GM18909 (cell line): ENCODE data around the gene CEP89.
"Not testable (repeated sequence)": the region's sequence is repeated elsewhere in the genome, so short reads cannot be mapped to it uniquely, and the experiment has no call there.

Source experiments
- ATAC-seq: cut with Tn5 transposase; IDR thresholded peaks from one replicate; pipeline ENCODE4 v1.9.1; 2021; ENCODE audit warnings: mild to moderate bottlenecking; ENCODE audit not compliant: unreplicated experiment, poor library complexity

The CEP89 gene

DNA sequence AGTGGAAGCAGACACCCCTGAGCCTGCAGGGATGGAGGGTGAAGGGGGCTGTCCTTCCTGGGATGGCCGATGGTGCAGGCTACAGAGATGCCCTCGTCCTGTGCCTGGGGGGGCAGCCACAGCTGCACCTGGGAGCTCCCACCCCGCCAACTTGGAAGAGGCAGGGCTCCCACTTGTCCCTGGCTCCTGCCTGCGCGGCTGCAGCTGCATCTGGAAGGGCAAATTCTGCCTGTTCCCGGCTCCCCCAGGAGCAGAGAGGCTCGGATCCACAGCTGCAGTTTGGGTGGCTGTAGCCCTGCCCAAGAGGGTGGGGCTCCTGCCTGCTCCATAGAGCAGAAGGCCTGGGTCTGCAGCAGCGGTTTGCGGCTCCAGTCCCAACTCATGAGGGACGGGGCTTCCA lies 2.2 kb downstream of the CEP89 start:
- no peak for ATAC-seq

- no peak for ATAC-seq
These were observed 5.0 kb downstream of the CEP89 start for GRCh38 chr19:32966750-32967149.

GRCh38 chr19:32945260-32945659 lies 26.5 kb downstream of the CEP89 start:
- ATAC-seq: no peak

GRCh38 chr19:32941273-32941672 lies 30.5 kb downstream of the CEP89 start:
- not testable (repeated sequence) for ATAC-seq

DNA sequence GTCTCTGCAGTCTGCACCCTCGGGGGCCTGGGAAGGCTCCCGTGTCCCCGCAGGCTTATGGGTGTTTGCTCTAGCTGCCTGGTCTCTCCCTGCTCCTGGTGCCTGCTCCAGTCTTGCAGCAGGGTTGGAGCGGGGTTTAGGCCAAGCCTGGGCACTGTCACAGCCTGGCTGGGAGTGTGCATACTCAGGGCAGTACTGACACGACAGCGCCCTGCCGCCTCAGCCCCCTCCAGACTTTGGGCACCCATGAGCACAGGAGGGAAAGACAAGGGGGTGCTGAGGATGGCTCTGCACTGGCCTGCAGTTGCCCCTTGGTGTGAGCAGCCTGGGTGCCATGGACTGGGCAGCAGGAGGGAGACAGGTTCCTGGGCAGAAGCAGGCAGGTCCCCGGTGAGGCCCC lies 35.7 kb downstream of the CEP89 start:
- no peak for ATAC-seq

- no peak for ATAC-seq
These were observed 36.1 kb downstream of the CEP89 start for GRCh38 chr19:32935629-32936028.

DNA sequence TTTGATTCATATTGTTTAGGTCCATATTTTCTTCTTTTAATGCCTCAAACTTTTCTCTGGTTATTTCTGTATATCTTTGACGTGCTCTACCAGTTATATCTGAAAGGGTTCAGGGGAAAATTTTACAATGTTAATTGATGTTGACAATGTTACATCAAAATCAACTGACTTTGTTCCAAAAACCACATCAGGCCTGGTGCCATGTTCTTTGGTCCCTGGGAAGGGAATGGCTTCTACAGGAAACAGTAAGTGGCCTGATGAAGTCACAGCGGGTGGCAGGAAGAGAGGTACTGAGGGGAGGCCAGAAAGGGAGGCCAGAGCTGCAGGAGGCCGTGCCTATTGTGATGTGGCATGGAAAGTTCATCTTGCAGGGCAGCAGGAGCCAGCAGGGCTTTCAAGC lies 38.2 kb downstream of the CEP89 start:
- ATAC-seq: no peak

GRCh38 chr19:32930567-32930966 lies 41.2 kb downstream of the CEP89 start:
- ATAC-seq: no peak

DNA sequence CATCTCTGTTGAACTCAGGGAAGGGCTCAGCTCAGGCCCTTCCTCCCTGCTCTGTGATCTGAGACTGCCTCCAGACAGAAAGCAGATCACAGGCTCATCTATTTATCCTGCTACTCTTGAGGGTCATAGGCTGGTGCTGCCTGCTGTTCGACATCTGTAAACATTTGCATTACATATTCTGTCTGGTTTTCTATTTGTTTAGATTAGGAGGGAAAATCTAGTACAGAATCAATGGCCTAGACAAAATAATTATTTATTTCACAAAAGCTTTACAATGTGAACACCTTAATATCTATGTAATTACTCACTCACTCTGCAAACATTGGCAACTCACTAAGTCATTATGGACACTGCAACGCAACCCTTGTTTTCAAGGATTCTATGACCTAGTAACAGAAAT lies 43.0 kb downstream of the CEP89 start:
- no peak for ATAC-seq

- no peak for ATAC-seq
These were observed 47.6 kb downstream of the CEP89 start for GRCh38 chr19:32924200-32924599.

- no peak for ATAC-seq
These were observed 50.1 kb downstream of the CEP89 start for GRCh38 chr19:32921624-32922023.

DNA sequence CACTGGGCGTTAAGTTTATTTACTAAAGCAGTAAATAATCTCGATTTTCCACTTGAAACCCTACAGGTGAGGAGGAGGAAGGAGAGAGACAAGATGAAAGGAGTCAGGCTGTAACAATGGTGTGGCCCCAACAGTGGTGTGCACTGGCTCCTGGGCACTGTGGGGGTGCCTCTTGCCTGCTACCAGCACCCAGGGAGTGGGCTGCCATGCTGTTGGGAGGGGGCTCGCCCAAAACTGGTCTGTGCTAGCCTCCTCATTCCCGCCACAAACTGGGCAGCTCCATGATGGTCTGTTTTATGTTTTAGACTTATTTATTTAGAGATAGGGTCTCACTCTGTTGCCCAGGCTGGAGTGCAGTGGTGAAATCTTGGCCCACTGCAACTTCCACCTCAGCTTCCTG lies 52.4 kb downstream of the CEP89 start:
- no peak for ATAC-seq

DNA sequence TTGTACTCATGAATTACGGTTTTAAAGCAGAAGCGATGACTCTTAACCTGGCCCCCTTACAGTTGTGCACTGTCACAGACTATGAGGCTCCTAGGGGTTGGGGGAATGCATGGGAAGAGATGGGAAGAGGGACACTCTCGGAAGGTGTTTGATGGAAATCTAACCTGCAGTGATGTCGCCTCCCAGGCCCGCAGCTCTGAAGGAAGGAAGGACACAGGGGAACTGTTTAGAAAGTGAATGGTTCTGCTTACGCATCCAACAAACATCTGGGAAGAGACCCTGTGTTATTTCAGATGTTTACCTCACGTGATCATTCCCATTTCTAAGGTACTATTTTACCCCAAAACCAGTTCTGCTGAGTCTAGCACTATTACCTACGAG lies 54.2 kb downstream of the CEP89 start:
- ATAC-seq: no peak

- ATAC-seq: no peak
These were observed 54.7 kb downstream of the CEP89 start for GRCh38 chr19:32916969-32917615.

DNA sequence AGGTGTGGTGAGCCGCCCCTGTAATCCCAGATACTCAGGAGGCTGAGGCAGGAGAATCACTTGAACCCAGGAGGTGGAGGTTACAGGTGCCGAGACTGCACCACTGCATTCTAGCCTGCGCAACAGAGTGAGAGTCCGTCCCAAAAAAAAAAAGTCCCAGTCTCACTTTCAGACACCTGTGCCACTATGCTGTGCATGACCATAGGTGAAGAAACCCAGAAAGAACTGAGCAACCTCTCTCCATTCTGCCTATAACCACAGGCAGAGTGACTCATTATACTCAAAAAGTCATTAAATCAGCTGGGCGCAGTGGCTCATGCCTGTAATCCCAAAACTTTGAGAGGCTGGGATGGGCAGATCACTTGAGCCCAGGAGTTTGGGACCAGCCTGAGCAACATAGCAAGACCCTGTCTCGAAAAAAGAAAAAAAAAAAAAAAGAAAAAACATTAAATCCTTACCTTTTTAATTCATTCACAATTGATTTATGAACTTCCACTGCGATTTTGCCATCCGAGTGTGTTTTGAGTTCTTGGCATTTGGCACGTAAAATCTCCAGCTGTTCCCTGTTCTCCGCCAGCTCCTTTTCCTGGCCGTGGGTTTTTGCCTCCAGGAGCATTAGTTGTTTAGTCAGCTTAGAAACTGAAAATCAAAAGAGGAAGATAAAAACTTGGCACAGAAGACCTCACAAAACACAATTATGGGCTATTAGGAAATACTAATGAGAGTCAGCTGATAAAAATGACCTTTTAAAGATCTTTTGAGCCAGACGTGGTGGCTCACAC lies 56.7 kb downstream of the CEP89 start:
- ATAC-seq: no peak

- no peak for ATAC-seq
These were observed 60.3 kb downstream of the CEP89 start for GRCh38 chr19:32911467-32911866.

GRCh38 chr19:32910874-32911273 lies 60.9 kb downstream of the CEP89 start:
- no peak for ATAC-seq

DNA sequence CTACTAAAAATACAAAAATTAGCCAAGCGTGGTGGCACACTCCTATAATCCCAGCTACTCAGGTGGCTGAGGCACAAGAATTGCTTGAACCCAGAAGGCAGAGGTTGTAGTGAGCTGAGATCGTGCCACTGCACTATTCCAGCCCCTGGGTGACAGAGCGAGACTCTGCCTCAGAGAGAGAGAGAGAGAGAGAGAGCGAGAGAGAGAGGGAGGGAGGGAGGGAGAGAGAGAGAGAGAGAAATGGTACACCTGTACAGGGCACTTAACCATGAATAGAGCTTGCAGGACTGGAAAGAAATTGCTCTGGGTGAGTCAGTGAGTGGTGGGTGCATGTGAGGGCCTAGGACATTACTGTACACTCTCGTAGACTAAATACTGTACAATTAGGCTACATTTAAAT lies 61.7 kb downstream of the CEP89 start:
- ATAC-seq: no peak

- ATAC-seq: no peak
These were observed 62.5 kb downstream of the CEP89 start for GRCh38 chr19:32909257-32909656.

- ATAC-seq: no peak
These were observed 63.0 kb downstream of the CEP89 start for GRCh38 chr19:32908641-32909190.

DNA sequence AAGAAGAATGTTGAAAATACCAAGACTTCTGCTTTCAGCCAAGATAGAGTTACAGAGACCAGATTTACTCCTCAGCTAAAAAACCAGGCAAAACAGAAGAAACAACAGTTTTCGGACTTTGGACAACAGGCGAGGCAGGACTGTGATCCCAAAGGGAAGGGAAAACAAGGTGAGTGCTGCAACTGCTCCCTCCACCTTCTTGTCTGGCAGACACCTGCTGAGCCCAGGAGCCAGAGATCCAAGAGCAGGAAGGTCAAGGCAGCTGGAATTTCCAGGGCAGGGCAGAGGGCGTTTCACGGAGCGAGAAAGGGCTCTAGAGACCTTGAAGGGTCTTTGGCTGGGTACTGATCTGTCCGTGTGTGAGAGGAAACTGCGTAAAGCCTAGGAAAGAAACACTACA lies 69.3 kb downstream of the CEP89 start:
- ATAC-seq: no peak
